ENCODE measurements around the gene FGF14.

Gene FGF14

GRCh38 chr13:102354011-102354410 is 47.8 kb downstream of the FGF14 start:
- H3K27ac ChIP-seq (ENCODE audit: extremely low read depth, low read depth, low read length) = no peak overlapping the region
- POLR2A ChIA-PET = no interaction called here
- TF ChIP-seq ZNF560 (tag by site-specific recombination; IDR thresholded peaks at IDR 0.05; ENCODE audit: borderline replicate concordance) (no peak), WT1 (tag by site-specific recombination; IDR thresholded peaks at IDR 0.05) (no peak), ZNF426 (tag by site-specific recombination; IDR thresholded peaks at IDR 0.05) (no peak), ZNF211 (tag by site-specific recombination; IDR thresholded peaks at IDR 0.05; ENCODE audit: low read depth) (no peak), ZBTB1 (tag by site-specific recombination; IDR thresholded peaks at IDR 0.05) (no peak), ZNF624 (tag by site-specific recombination; IDR thresholded peaks at IDR 0.05) (no peak), ZNF394 (tag by site-specific recombination; IDR thresholded peaks at IDR 0.05; ENCODE audit: borderline replicate concordance) (no peak), ZBTB8A (tag by site-specific recombination; IDR thresholded peaks at IDR 0.05) (no peak), ZSCAN30 (tag by site-specific recombination; IDR thresholded peaks at IDR 0.05) (no peak), HIC1 (tag by site-specific recombination; IDR thresholded peaks at IDR 0.05) (no peak), ZNF558 (tag by site-specific recombination; IDR thresholded peaks at IDR 0.05) (no peak), ZBTB7A (tag by site-specific recombination; IDR thresholded peaks at IDR 0.05; ENCODE audit: low read depth) (no peak), ZNF112 (tag by site-specific recombination; IDR thresholded peaks at IDR 0.05) (no peak), RBAK (tag by site-specific recombination; IDR thresholded peaks at IDR 0.05) (no peak), ZNF391 (tag by site-specific recombination; IDR thresholded peaks at IDR 0.05; ENCODE audit: borderline replicate concordance, low read depth) (no peak), ZBTB20 (tag by site-specific recombination; IDR thresholded peaks at IDR 0.05) (no peak), ZNF280C (tag by site-specific recombination; IDR thresholded peaks at IDR 0.05) (no peak), ZNF776 (tag by site-specific recombination; IDR thresholded peaks at IDR 0.05; ENCODE audit: borderline replicate concordance) (no peak)
- H3K36me3 ChIP-seq (ENCODE audit: control insufficient read depth in 2 of 2, insufficient read depth in 1 of 2, low read length in 2 of 2) = no peaks in the 10 kb centered on the region
- no peak overlapping the region for H3K4me3 ChIP-seq (ENCODE audit: low read depth, low read length)
- CTCF ChIA-PET = no interaction called here
- no peaks in the 10 kb centered on the region for H3K4me1 ChIP-seq (ENCODE audit: control insufficient read depth, insufficient read depth, low read length)
- no peaks in the 10 kb centered on the region for H3K9me3 ChIP-seq (ENCODE audit: control insufficient read depth, insufficient read depth, low read depth, low read length)

- no peak overlapping the region for H3K27ac ChIP-seq (ENCODE audit: extremely low read depth, low read depth, low read length)
- no peaks in the 10 kb centered on the region for H3K4me1 ChIP-seq (ENCODE audit: control insufficient read depth, insufficient read depth, low read length)
- no peaks in the 10 kb centered on the region for H3K9me3 ChIP-seq (ENCODE audit: control insufficient read depth, insufficient read depth, low read depth, low read length)
- CTCF ChIA-PET = no interaction called here
- TF ChIP-seq ZNF112 (tag by site-specific recombination; IDR thresholded peaks at IDR 0.05) (no peak), BCL11B (tag by site-specific recombination; IDR thresholded peaks at IDR 0.05; ENCODE audit: low read depth) (no peak), ZSCAN18 (tag by site-specific recombination; IDR thresholded peaks at IDR 0.05) (no peak), ZNF133 (tag by site-specific recombination; IDR thresholded peaks at IDR 0.05) (no peak)
- TF ChIP-seq, protein P1, sequence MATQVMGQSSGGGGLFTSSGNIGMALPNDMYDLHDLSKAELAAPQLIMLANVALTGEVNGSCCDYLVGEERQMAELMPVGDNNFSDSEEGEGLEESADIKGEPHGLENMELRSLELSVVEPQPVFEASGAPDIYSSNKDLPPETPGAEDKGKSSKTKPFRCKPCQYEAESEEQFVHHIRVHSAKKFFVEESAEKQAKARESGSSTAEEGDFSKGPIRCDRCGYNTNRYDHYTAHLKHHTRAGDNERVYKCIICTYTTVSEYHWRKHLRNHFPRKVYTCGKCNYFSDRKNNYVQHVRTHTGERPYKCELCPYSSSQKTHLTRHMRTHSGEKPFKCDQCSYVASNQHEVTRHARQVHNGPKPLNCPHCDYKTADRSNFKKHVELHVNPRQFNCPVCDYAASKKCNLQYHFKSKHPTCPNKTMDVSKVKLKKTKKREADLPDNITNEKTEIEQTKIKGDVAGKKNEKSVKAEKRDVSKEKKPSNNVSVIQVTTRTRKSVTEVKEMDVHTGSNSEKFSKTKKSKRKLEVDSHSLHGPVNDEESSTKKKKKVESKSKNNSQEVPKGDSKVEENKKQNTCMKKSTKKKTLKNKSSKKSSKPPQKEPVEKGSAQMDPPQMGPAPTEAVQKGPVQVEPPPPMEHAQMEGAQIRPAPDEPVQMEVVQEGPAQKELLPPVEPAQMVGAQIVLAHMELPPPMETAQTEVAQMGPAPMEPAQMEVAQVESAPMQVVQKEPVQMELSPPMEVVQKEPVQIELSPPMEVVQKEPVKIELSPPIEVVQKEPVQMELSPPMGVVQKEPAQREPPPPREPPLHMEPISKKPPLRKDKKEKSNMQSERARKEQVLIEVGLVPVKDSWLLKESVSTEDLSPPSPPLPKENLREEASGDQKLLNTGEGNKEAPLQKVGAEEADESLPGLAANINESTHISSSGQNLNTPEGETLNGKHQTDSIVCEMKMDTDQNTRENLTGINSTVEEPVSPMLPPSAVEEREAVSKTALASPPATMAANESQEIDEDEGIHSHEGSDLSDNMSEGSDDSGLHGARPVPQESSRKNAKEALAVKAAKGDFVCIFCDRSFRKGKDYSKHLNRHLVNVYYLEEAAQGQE (tag by site-specific recombination; IDR thresholded peaks at IDR 0.05) = no peak
- H3K4me3 ChIP-seq (ENCODE audit: low read depth, low read length) = no peak overlapping the region
- POLR2A ChIA-PET = no interaction called here
- no peaks in the 10 kb centered on the region for H3K36me3 ChIP-seq (ENCODE audit: control insufficient read depth in 2 of 2, insufficient read depth in 1 of 2, low read length in 2 of 2)
Observed at GRCh38 chr13:102351521-102351920, 50.3 kb downstream of the FGF14 start.
